Esophagus muscularis mucosa (tissue), 3 donors: Measurements from ENCODE around the gene LHPP.

ENCODE experiments used
- CTCF ChIP-seq, 3 experiments: fragments of 200-600 bp in 2 of 3; fragments of 450-650 bp in 1 of 3; sonication (generic) in 2 of 3; IDR thresholded peaks; one replicate each; pipeline ENCODE4 v1.5.1; 2017 to 2019; ENCODE audit warnings: antibody characterized with exemption in 3 of 3, mild to moderate bottlenecking in 2 of 3, moderate library complexity in 1 of 3
- POLR2A ChIP-seq: fragments of 450-650 bp; IDR thresholded peaks from one replicate; pipeline ENCODE4 v1.6.1; 2017; ENCODE audit warnings: antibody characterized with exemption, moderate library complexity, mild to moderate bottlenecking, low read depth
- POLR2AphosphoS5 ChIP-seq, 2 donors: sonication (generic); formaldehyde crosslinking; IDR thresholded peaks; one replicate each; pipeline ENCODE4 v1.6.1; 2017; ENCODE audit warnings: antibody characterized with exemption in 2 of 2

- TF ChIP-seq CTCF (IDR thresholded peaks at IDR 0.05) (no peak), POLR2A (no peak), POLR2AphosphoS5 (IDR thresholded peaks at IDR 0.05) (no peak)
Measured at GRCh38 chr10:124564881-124565280, 103.3 kb downstream of the LHPP start.
